KBM-7 (cell line): ENCODE measurements around the gene VAV2.

Experiments
- DNase-seq: peaks from one replicate; pipeline ENCODE4 v3.0.0-alpha.2; 2015
- in situ Hi-C: fragments of 300-500 bp; cut with MboI; formaldehyde crosslinking; loops from 2 replicates; pipeline ENCODE4 v1.14.3; 2020; ENCODE audit warnings: low sequenced_read_pairs, low pct_unique_long_range_greater_than_20kb, mixed read lengths

The VAV2 gene

GRCh38 chr9:133854765-133855164, 137.4 kb downstream of the VAV2 start:
- in situ Hi-C loops = no loop called here
- DNase-seq = no peak

GRCh38 chr9:133854048-133854447, 138.1 kb downstream of the VAV2 start:
- in situ Hi-C loops = no loop called here
- no peak for DNase-seq

- no peak for DNase-seq
- in situ Hi-C loops = no loop called here
Observed at GRCh38 chr9:133853331-133853730, 138.8 kb downstream of the VAV2 start.

GRCh38 chr9:133852431-133852830, 139.7 kb downstream of the VAV2 start:
- no peak for DNase-seq
- in situ Hi-C loops = no loop called here

- DNase-seq = no peak
- in situ Hi-C loops = no loop called here
Observed at GRCh38 chr9:133851693-133852092, 140.4 kb downstream of the VAV2 start.

GRCh38 chr9:133850937-133851336, 141.2 kb downstream of the VAV2 start:
- in situ Hi-C loops = no loop called here
- DNase-seq = no peak

- no peak for DNase-seq
- in situ Hi-C loops = no loop called here
Observed at GRCh38 chr9:133850161-133850560, 142.0 kb downstream of the VAV2 start.

GRCh38 chr9:133849110-133849670, 142.9 kb downstream of the VAV2 start:
- DNase-seq = no peak
- in situ Hi-C loops = no loop called here

- no peak for DNase-seq
- in situ Hi-C loops = no loop called here
Observed at GRCh38 chr9:133848471-133849109, 143.5 kb downstream of the VAV2 start.

- no peak for DNase-seq
- in situ Hi-C loops = no loop called here
Observed at GRCh38 chr9:133846483-133847090, 145.5 kb downstream of the VAV2 start.

GRCh38 chr9:133845440-133845839, 146.7 kb downstream of the VAV2 start:
- DNase-seq = peak; percentile 6
- in situ Hi-C loops = no loop called here

- in situ Hi-C loops = no loop called here
- DNase-seq = peak; percentile 8
Observed at GRCh38 chr9:133844881-133845410, 147.2 kb downstream of the VAV2 start.

- in situ Hi-C loops = no loop called here
- DNase-seq = no peak
Observed at GRCh38 chr9:133844398-133844784, 147.7 kb downstream of the VAV2 start.

GRCh38 chr9:133843751-133844397, 148.2 kb downstream of the VAV2 start:
- in situ Hi-C loops = no loop called here
- DNase-seq = no peak

- in situ Hi-C loops = no loop called here
Observed at GRCh38 chr9:133843250-133843649, 148.9 kb downstream of the VAV2 start.

GRCh38 chr9:133842721-133843227, 149.3 kb downstream of the VAV2 start:
- in situ Hi-C loops = no loop called here
- no peak for DNase-seq

More at GRCh38 chr9:133843250-133843649, 148.9 kb downstream of the VAV2 start:
- DNase-seq = no peak

- DNase-seq = no peak
- in situ Hi-C loops = no loop called here
Observed at GRCh38 chr9:133842174-133842573, 149.9 kb downstream of the VAV2 start.

GRCh38 chr9:133841167-133841812, 150.8 kb downstream of the VAV2 start:
- DNase-seq = no peak
- in situ Hi-C loops = no loop called here

- in situ Hi-C loops = no loop called here
- no peak for DNase-seq
Observed at GRCh38 chr9:133839822-133840329, 152.2 kb downstream of the VAV2 start.
